ENCODE measurements around the gene CARD19.

The CARD19 gene

DNA sequence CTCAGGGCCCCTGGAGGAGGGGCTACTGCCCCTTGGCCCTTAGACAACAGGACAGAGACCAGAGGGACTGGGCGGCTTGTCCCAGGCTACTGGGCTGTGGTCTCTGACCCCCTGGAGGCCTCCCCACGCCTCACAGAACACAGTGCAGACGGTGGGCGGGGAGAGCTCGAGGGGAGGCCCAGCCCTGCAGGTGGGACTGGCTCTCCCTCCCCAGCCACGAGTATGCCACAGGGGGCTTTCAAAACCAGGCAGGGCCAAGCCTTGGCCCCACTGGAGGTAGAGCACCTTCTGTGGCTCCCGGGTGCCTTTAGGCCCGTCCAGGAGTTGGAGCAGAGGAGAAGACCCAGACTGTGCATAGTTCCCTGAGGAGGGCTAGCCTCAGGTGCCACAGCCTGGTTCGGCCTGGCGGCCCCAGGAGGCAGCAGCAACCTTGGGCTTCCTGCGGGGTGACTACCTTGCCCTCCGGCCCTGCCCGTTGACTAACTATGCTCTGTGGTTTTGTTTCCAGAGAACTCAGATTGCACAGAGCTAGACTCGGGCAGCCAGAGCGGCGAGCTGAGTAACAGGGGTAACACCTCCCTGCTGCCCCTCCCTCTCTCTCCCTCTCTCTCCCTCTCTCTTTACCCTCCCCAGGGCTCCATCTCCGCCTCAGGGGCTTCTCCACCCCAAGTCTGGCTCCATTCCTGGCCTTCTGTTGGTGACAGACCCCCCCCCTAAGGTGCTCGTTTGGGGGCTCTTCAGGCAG is 15.5 kb downstream of the CARD19 start:
- no peak for DNase-seq (ENCODE audit: low read depth)
- H3K4me3 ChIP-seq (ENCODE audit: low read depth, low read length), result no peak overlapping the region
- TF ChIP-seq, protein P1, sequence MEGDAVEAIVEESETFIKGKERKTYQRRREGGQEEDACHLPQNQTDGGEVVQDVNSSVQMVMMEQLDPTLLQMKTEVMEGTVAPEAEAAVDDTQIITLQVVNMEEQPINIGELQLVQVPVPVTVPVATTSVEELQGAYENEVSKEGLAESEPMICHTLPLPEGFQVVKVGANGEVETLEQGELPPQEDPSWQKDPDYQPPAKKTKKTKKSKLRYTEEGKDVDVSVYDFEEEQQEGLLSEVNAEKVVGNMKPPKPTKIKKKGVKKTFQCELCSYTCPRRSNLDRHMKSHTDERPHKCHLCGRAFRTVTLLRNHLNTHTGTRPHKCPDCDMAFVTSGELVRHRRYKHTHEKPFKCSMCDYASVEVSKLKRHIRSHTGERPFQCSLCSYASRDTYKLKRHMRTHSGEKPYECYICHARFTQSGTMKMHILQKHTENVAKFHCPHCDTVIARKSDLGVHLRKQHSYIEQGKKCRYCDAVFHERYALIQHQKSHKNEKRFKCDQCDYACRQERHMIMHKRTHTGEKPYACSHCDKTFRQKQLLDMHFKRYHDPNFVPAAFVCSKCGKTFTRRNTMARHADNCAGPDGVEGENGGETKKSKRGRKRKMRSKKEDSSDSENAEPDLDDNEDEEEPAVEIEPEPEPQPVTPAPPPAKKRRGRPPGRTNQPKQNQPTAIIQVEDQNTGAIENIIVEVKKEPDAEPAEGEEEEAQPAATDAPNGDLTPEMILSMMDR (IDR thresholded peaks at IDR 0.05; ENCODE audit: insufficient read depth, low read depth, low read length, missing control alignments), result no peak

DNA sequence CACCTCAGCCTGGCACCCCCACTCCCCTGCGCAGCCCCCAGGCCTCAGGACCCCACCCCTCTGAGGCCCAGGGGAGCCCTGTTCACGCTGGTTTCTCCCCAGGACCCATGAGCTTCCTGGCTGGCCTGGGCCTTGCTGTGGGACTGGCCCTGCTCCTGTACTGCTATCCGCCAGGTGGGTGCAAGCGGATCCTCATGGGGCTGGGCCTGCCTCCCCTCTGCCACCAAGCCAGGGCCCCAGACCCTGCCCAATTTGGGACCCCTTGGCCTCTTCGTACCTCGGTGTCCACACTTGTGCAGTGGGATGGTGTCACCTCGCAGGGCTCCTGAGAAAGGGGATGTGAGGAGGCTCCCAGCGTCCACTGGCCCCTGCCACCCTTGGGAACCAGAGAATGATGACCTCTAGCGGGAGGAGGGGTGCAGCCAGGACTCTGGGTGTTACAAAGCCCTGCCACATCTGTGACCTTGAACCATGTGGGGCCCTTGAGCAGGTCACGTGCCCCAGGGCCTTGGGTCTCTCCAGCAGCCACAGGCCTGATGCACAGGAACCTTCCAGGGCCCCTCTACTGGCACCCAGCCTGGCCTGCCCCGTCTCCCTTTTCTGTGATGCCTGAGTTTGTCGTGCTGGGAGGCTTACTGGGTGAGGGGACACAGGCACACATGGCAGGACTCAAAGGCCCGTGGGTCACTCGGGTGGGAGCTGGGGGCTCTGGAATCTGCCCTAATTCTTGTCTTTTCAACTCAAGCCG is 16.3 kb downstream of the CARD19 start:
- DNase-seq (ENCODE audit: low read depth), result no peak
- TF ChIP-seq, protein P1 (IDR thresholded peaks at IDR 0.05; ENCODE audit: insufficient read depth, low read depth, low read length, missing control alignments), result no peak
- no peak overlapping the region for H3K4me3 ChIP-seq (ENCODE audit: low read depth, low read length)

DNA sequence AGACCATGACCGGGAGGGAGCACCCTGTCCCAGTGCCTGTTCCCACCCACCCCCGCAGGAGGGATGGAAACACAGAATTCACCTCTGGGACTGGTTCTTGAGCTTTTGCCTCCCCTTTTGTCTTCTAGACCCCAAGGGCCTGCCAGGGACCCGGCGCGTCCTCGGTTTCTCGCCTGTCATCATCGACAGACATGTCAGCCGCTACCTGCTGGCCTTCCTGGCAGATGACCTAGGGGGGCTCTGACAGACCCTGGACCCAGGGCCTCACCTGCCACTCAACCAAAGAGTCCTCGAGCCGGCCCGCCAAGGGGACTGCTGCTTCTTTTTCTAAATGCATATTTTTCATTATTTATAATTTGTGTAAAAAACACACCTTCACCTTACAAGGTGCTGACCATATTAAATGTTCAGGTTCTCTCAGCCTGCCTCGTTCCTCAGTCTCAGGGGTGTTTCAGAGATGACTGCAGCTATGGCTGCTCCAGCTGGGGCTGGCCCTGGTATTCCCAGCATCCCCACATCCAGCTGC is 16.9 kb downstream of the CARD19 start:
- H3K4me3 ChIP-seq (ENCODE audit: low read depth, low read length), result no peak overlapping the region
- TF ChIP-seq, protein P1 (IDR thresholded peaks at IDR 0.05; ENCODE audit: insufficient read depth, low read depth, low read length, missing control alignments), result no peak
- DNase-seq (ENCODE audit: low read depth), result no peak

DNA sequence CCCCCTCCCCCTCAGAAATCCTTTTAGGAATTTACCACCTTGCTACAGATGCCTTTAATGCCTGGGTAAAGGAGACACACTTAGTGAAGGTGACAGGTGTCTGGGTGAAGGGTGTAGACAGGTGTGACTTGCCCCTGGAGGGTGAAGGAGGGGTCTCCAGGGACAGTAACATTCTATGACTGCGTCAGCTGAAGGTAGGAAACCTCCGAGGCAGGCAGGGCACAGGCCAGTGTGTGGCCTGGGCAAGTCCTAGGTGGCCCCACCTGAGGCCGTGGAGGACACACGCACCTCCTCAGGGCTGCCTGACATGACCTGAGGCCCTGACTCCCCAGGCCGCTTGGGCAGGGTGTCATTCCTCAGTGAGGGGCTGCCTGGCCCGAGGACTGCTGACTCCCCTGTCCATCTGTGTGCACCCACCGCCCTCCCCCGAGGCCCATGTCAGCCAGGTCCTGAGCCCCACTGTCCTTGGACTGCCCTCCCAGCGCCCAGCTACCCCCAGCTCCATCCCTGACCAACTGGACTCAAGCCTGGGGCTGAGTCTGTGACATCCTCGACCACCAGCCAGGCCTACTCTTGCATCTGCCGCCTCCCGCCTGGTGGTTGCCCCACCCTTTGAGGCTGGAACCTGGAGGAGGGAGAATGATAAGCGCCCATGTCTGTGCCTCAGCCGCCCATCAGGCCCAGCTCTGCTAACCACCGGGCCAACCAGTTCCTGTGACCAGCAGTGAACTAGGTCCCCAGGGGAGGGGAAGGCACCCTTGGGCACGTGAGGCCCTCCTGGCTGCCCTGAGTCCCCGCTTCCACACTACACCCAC is 18.4 kb downstream of the CARD19 start:
- DNase-seq (ENCODE audit: low read depth), result no peak
- TF ChIP-seq, protein P1 (IDR thresholded peaks at IDR 0.05; ENCODE audit: insufficient read depth, low read depth, low read length, missing control alignments), result no peak
- H3K4me3 ChIP-seq (ENCODE audit: low read depth, low read length), result no peak overlapping the region

DNA sequence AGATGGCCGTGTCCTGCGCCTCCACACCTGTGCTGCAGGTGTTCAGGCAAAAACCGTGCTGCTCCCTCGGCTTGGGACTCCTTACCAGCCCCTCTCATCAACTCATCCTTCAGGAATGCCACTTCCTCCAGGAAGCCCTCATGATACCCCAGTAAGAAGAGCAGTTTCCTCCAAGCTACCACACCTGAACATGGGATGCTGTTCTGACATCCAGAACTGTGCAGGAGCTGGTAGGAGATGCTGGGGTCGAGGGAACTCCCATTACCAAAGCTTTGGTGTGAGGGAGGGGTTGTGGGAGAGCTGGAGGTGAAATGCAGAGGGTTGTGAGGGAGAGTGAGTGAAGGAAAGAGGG is 18.9 kb downstream of the CARD19 start:
- no peak for DNase-seq (ENCODE audit: low read depth)
- no peak overlapping the region for H3K4me3 ChIP-seq (ENCODE audit: low read depth, low read length)
- TF ChIP-seq, protein P1 (IDR thresholded peaks at IDR 0.05; ENCODE audit: insufficient read depth, low read depth, low read length, missing control alignments), result no peak

DNA sequence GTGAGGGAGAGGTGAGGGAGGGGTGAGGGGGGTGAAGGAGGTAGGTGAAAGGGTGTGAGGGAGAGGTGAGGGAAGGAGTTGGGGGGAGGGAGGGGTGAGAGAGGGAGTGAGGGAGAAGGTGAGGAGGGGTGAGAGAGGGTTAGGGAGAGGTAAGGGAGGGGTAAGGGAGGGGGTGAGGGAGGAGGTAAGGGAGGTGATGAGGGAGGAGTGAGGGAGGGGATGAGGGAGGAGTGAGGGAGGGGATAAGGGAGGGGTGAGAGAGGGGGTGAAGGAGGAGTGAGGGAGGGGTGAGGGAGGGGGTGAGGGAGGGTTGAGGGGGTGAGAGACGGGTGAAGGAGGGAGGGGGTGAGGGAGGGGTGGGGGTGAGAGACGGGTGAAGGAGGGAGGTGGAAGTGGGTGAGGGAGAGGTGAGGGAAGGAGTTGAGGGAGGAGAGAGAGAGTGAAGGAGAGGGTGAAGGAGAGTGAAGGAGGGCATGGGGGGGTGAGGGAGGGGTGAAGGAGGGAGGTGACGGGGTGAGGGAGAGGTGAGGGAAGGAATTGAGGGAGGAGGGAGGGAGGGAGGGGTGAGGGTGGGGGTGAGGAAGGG is 19.6 kb downstream of the CARD19 start:
- DNase-seq (ENCODE audit: low read depth), result no peak
- H3K4me3 ChIP-seq (ENCODE audit: low read depth, low read length), result no peak overlapping the region
- TF ChIP-seq, protein P1 (IDR thresholded peaks at IDR 0.05; ENCODE audit: insufficient read depth, low read depth, low read length, missing control alignments), result no peak

All from GM12865 (cell line).